ENCODE results near the gene ZBTB8OS.

- TF ChIP-seq CTCF (conservative IDR thresholded peaks at IDR 0.05) (no peak), EZH2 (IDR thresholded peaks at IDR 0.05; ENCODE audit: low read depth) (no peak)
Observed at GRCh38 chr1:32676945-32677344, 26.6 kb upstream of the ZBTB8OS start.

All from PC-9 (cell line).